Esophagus muscularis mucosa (tissue), 4 donors: Measurements from ENCODE around the gene GTSE1. TPM values are rescaled to one million over a fixed set of nuclear protein-coding genes. Genes with fewer than 3 reads are reported as not detected.

Experiments used
- DNase-seq: peaks from one replicate; pipeline ENCODE4 v3.0.0-alpha.2; 2017; ENCODE audit errors: extremely low spot score
- H3K27ac ChIP-seq, 4 donors: fragments of 200-600 bp; sonication (generic); replicated peaks in 1 of 4; 1 replicate in 3 of 4; 2 replicates in 1 of 4; pipeline ENCODE4 v1.5.1; 2016 to 2019; ENCODE audit warnings: mild to moderate bottlenecking in 1 of 4
- H3K27me3 ChIP-seq, 4 donors: fragments of 200-600 bp; sonication (generic); one replicate each; pipeline versions ENCODE4 v1.5.1 to v1.6.0; 2016 to 2019
- H3K36me3 ChIP-seq, 4 donors: fragments of 200-600 bp; sonication (generic); one replicate each; pipeline ENCODE4 v1.5.1; 2016 to 2019
- H3K4me1 ChIP-seq, 4 donors: fragments of 200-600 bp; sonication (generic); one replicate each; pipeline ENCODE4 v1.5.1; 2016 to 2019
- H3K4me3 ChIP-seq, 4 donors: fragments of 200-600 bp; sonication (generic); 1 replicate in 2 of 4; 2 replicates in 2 of 4; pipeline ENCODE4 v1.5.1; 2016 to 2019; ENCODE audit warnings: mild to moderate bottlenecking in 4 of 4, moderate library complexity in 1 of 4
- H3K9me3 ChIP-seq, 4 donors: fragments of 200-600 bp; sonication (generic); 1 replicate in 3 of 4; 2 replicates in 1 of 4; pipeline ENCODE4 v1.5.1; 2016 to 2019
- EP300 ChIP-seq: sonication (generic); formaldehyde crosslinking; IDR thresholded peaks from one replicate; pipeline ENCODE4 v1.6.1; 2017; ENCODE audit warnings: antibody characterized with exemption
- POLR2A ChIP-seq: fragments of 450-650 bp; IDR thresholded peaks from one replicate; pipeline ENCODE4 v1.6.1; 2017; ENCODE audit warnings: antibody characterized with exemption, moderate library complexity, mild to moderate bottlenecking, low read depth
- POLR2AphosphoS5 ChIP-seq, 2 donors: sonication (generic); formaldehyde crosslinking; IDR thresholded peaks; one replicate each; pipeline ENCODE4 v1.6.1; 2017; ENCODE audit warnings: antibody characterized with exemption in 2 of 2
- WGBS: methylation state at CpG from one replicate; pipeline ENCODE4 v1.1.5; 2018; 5-methylcytosine and 5-hydroxymethylcytosine counted together
- intact Hi-C: fragments of 100-400 bp; cut with DNase I; formaldehyde crosslinking; loops from one replicate; pipeline ENCODE4 v1.15.1; 2023
- total RNA-seq, 4 donors: library from RNA; depleted of rRNA; stranded (reverse); fragments of >200 nt; gene quantifications; one replicate each; pipeline versions ENCODE4 v1.1.0 to v1.2.1, GENCODE V29; 2016
- TF ChIP-seq, protein P1 (sequence below), 3 experiments: fragments of 200-600 bp in 2 of 3; fragments of 450-650 bp in 1 of 3; sonication (generic) in 2 of 3; IDR thresholded peaks; one replicate each; pipeline ENCODE4 v1.5.1; 2017 to 2019; ENCODE audit warnings: antibody characterized with exemption in 3 of 3, mild to moderate bottlenecking in 2 of 3, moderate library complexity in 1 of 3

The GTSE1 gene
- total RNA-seq, 4 donors from 2014 or later, result 1.0 TPM; not detected in 3

DNA sequence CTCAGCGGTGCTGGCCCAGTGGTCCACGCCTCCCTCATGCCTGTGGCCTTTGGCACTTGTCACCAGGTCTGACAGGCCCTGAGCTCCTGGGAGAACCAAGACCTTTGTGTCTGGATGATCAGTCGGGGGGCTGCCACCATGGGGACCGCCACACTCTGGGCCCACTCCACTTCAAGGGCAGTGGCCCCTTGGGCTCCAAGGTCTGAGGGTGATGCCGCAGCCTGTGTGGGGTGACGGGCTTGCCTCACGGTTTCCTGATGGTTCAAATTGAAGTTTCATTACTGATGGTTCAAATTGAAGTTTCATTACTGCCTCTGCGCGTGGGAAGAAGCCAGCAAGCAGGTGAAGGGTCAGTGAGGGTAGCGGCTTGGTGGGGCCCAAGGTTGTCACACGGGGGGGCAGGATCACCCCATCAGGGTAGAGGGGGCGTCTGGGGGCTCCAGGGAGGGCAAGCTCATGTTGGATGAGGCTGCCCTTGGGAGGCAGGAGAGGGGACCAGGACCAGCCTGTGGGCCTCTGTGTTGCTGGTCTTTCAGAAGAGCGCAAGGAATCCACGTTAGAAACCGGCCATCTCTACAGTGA, 66.4 kb downstream of the GTSE1 start:
- TF ChIP-seq, protein P1, sequence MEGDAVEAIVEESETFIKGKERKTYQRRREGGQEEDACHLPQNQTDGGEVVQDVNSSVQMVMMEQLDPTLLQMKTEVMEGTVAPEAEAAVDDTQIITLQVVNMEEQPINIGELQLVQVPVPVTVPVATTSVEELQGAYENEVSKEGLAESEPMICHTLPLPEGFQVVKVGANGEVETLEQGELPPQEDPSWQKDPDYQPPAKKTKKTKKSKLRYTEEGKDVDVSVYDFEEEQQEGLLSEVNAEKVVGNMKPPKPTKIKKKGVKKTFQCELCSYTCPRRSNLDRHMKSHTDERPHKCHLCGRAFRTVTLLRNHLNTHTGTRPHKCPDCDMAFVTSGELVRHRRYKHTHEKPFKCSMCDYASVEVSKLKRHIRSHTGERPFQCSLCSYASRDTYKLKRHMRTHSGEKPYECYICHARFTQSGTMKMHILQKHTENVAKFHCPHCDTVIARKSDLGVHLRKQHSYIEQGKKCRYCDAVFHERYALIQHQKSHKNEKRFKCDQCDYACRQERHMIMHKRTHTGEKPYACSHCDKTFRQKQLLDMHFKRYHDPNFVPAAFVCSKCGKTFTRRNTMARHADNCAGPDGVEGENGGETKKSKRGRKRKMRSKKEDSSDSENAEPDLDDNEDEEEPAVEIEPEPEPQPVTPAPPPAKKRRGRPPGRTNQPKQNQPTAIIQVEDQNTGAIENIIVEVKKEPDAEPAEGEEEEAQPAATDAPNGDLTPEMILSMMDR (IDR thresholded peaks at IDR 0.05), result no peak
- no peak for TF ChIP-seq POLR2AphosphoS5 (IDR thresholded peaks at IDR 0.05)
- no peaks in the 10 kb centered on the region for H3K9me3 ChIP-seq
- H3K4me1 ChIP-seq, result peaks cover 0 to 7% (median 2%) of the 10 kb centered on the region in 4 donors
- no peak overlapping the region for H3K27ac ChIP-seq
- no peak for DNase-seq
- peaks cover 0 to 35% (median 0%) of the 10 kb centered on the region in 4 donors for H3K27me3 ChIP-seq
- WGBS, result 88% methylated on average over 10 of the region's 15 CpGs
- peaks cover 0 to 7% (median 1%) of the 10 kb centered on the region in 4 donors for H3K36me3 ChIP-seq
- intact Hi-C loops, result no loop called here
- no peak overlapping the region for H3K4me3 ChIP-seq

DNA sequence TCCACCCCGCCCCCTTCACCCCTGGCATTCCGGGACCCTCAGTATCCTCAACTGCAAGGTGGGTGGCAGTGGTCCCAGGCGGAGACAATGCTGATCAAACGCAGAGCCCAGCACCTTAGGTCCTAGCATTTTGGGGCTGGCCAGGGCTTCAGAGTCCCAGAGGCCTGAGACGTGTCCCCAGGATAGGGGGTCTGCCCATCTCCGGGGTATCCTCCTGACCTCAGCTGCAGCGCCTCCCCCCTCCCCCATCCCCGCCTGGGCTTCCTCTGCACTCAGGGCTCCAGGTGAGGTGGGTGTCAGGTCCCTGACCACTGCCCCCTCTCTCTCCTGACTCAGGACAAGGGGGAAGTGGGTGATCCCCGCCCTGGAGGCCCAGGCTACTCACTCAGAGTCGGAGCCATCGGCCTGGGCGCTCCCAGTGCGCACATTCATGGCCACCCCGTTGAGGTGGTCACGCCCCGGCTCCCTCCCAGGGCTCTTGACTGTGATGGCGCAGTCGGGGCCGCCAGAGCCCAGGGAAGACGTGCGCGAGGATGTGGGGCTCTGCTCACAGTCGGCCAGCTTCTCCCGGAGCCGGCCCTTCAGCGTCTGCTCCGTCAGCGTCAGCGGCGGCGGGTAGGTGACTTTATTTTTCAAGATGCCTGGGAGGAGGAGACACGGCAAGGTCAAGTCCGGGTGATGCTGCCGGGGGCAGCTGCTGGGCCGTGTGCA, 67.1 kb downstream of the GTSE1 start:
- Histone ChIP-seq H3K9me3 (no peaks in the 10 kb centered on the region), H3K27me3 (peaks cover 0 to 35% (median 0%) of the 10 kb centered on the region in 4 donors), H3K4me3 (no peak overlapping the region), H3K36me3 (peaks cover 0 to 7% (median 0%) of the 10 kb centered on the region in 4 donors), H3K4me1 (peaks cover 0 to 7% (median 2%) of the 10 kb centered on the region in 4 donors), H3K27ac (no peak overlapping the region)
- no peak for DNase-seq
- intact Hi-C loops, result no loop called here
- TF ChIP-seq, protein P1 (IDR thresholded peaks at IDR 0.05), result no peak
- TF ChIP-seq POLR2AphosphoS5 (IDR thresholded peaks at IDR 0.05) (no peak), POLR2A (no peak), EP300 (no peak)
- WGBS, result 89% methylated on average over 15 of the region's 35 CpGs

DNA sequence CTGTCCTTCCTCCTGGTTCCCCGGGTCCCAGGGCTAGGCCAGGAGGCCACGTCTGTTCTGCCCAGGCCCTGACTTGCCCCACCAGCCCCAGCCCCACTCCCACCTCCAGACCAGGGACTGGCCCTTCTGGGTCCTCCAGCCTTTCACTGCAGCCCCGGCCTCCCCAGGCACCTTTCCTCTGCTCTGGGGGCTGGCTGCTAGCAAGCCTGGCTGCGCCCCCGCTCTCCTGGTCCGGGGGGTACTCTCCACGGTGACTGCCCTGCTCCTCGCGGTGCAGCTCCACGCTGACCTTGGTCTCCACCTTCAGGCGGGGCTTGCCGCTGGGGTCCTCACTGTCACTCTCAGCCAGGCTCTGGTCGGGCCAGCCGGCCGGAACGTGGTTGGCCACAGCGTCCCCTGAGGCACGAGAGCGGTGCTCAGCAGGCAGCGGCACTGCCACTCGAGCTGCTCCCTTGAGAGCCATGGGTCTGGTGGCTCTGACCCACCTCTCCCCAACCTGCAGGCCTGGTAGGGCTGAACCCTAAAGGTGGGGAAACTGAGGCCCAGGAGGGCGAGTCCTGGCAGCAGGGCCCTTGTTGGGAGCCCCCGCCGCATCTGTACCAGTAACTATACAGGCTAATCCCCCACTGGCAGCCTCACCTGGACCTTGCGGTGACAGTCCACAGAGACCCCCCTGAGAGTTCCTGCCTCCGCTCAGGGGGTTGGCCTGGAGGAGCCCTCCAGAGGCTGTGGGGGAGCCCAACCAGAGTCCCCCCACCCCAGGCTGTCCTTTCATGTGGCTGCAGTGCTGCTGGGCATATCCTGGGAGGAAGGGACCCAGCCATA, 67.9 kb downstream of the GTSE1 start:
- no peak for DNase-seq
- intact Hi-C loops, result no loop called here

DNA sequence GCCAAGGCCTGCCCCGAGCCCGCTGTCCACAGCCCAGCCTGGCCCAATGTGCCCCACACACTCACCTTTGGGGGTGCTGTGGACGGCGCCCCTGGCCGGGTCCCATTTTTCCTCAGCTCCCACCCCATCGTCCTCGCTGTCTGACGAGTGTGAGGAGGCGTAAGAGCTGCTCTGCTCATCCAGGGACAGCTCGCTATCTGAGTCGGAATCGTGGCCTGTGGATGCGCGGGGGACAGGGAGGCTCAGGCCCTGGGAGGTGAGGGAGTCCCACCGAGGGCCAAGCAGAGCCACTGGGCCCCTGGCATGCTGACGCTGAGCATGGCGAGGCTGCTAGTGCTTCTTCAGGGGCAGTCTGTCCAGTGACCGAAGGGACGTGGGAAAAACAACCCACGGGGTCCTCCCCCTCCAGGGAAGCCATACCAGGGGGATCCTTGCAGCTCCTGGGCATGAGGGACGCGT, 68.5 kb downstream of the GTSE1 start:
- intact Hi-C loops, result no loop called here
- 90% methylated on average over 18 of the region's 22 CpGs for WGBS
- H3K4me3 ChIP-seq, result no peak overlapping the region
- H3K9me3 ChIP-seq, result no peaks in the 10 kb centered on the region
- peaks cover 0 to 35% (median 0%) of the 10 kb centered on the region in 4 donors for H3K27me3 ChIP-seq
- no peaks in the 10 kb centered on the region for H3K36me3 ChIP-seq
- peaks cover 0 to 7% (median 2%) of the 10 kb centered on the region in 4 donors for H3K4me1 ChIP-seq
- no peak for DNase-seq
- TF ChIP-seq, protein P1 (IDR thresholded peaks at IDR 0.05), result no peak
- TF ChIP-seq POLR2A (no peak), EP300 (no peak), POLR2AphosphoS5 (IDR thresholded peaks at IDR 0.05) (no peak)
- H3K27ac ChIP-seq, result no peak overlapping the region

More for the DNA sequence above, 67.9 kb downstream of the GTSE1 start:
- Histone ChIP-seq H3K4me1 (peaks cover 0 to 7% (median 2%) of the 10 kb centered on the region in 4 donors), H3K27me3 (peaks cover 0 to 35% (median 0%) of the 10 kb centered on the region in 4 donors), H3K27ac (no peak overlapping the region), H3K4me3 (no peak overlapping the region), H3K9me3 (no peaks in the 10 kb centered on the region), H3K36me3 (no peaks in the 10 kb centered on the region)
- TF ChIP-seq POLR2AphosphoS5 (IDR thresholded peaks at IDR 0.05) (no peak), POLR2A (no peak), EP300 (no peak)
- TF ChIP-seq, protein P1 (IDR thresholded peaks at IDR 0.05), result no peak
- WGBS, result 79% methylated on average over 10 of the region's 26 CpGs
